H4 (cell line): ENCODE data around the gene NPB. TPM values are rescaled to one million over a fixed set of nuclear protein-coding genes. Genes with fewer than 3 reads are reported as not detected.
A peak's percentile ranks its signal among the peaks of the same experiment; 100 is the strongest.

ENCODE experiments used
- DNase-seq: peaks from one replicate; pipeline ENCODE4 v3.0.0-alpha.2; 2015; ENCODE audit warnings: low spot score
- total RNA-seq: library from RNA; depleted of rRNA; stranded (reverse); fragments of >200 nt; shearing (Covaris generic); gene quantifications from 2 replicates; pipeline ENCODE4 v1.2.3, GENCODE V29; 2014

Gene NPB
- total RNA-seq, 1 experiment from 2014 or later: 0.04 TPM

DNA sequence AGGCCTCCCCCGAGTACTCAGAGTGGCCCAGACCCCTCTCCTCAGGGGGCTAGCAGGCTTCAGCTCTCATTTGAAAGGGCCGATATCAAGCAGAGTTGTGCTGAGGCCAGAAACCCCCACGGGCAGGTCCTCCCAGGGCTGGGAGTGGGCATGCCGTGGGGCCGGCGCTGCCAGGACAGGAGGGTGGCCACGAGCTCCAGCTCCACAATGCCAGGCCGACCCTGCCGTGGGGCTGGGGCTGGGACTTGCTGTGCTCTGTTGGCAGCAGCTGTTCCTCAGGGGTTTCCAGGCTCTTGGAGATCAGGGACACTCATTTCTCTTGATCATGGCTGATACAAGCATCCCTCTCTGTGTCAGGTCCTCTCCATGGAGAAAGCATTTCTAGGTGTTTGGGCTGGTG is 3.2 kb upstream of the NPB start:
- no peak for DNase-seq

DNA sequence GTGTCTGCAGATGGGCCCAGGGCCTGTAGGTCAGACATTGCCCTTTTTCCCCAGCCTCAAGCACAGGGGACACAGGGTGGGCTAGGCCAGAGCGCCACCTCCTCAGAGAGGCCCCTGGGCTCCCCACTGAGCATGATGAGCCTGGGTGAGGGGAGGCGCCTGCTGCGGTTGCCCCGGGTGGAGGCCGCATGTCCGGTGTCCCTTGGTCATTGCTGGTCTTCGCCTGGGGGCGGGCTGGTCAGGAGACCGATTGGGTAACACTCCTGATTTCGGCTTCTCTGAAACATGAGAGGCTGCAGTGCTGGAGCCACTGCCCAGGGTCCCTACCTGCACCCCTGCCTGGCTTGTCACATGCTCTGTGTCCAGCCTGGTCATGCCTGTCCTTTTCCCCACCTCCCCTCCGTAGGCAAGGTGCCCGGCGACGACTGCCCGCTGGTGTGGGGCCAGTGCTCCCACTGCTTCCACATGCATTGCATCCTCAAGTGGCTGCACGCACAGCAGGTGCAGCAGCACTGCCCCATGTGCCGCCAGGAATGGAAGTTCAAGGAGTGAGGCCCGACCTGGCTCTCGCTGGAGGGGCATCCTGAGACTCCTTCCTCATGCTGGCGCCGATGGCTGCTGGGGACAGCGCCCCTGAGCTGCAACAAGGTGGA is 2.4 kb upstream of the NPB start:
- DNase-seq: no peak

DNA sequence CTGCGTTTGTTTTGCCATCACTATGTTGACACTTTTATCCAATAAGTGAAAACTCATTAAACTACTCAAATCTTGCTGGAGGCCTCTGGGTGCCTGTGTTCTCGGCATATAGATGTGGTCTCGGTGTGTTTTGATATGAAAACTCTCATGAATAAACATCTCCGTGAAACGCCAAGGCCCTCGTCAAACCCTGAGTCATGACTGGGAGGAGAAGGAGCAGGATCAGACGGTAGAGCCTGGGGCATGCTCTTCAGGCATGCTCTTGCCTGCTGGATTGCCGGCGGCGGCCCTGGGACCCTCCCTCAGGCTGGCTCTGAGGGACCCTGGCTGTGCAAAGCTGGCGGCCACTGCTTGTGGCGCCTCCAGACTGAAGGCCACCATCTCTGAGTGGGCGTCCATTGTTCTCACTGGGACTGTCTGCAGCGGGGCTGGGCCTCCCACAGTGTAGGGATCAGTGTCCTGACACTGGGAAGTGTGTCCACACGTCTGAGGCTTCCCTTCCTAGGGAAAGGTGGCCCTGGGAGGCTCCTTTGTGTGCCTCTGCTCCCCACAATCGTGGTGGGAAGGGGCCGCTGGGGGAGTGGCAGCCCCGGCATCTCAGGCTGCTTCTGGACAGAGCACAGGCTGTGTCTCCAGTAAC is 1.7 kb upstream of the NPB start:
- no peak for DNase-seq

DNA sequence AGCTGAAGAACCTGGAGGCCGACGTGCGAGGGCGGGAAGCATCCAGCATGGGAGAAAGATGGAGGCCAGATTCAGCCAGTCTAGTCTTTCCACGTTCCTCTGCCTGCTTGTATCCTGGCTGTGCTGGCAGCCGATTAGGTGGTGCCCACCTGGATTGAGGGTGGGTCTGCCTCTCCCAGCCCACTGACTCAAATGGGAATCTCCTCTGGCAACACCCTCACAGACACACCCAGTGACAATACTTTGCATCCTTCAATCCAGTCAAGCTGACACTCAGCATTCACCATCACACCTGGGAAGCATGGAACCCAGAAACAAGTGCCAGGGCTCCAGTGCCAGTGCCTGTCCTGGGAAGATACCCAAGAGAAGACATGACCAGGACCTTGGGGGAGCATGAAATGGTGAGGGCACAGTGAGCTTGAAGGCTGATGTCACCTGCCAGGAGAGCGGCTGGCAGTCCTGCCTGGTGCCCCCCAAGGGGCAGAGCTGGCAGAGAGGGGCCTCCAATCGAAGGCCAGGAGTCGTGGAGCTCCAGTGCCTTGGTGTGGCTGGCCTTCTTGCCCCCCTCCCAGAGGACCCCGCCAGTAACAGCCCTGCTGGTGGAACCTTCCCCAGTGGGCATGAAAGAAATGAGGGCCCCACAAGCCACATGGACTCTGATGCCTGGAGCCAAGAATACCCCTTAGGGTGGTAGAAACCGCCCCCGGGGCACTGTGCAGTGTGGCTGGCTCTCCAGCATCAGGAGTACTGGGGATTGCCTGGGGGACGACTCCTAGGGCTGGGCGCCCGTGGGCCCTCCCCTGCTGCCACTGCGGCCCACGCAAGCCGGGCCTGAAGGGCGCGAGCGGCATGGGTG is 643 bp upstream of the NPB start:
- no peak for DNase-seq

DNA sequence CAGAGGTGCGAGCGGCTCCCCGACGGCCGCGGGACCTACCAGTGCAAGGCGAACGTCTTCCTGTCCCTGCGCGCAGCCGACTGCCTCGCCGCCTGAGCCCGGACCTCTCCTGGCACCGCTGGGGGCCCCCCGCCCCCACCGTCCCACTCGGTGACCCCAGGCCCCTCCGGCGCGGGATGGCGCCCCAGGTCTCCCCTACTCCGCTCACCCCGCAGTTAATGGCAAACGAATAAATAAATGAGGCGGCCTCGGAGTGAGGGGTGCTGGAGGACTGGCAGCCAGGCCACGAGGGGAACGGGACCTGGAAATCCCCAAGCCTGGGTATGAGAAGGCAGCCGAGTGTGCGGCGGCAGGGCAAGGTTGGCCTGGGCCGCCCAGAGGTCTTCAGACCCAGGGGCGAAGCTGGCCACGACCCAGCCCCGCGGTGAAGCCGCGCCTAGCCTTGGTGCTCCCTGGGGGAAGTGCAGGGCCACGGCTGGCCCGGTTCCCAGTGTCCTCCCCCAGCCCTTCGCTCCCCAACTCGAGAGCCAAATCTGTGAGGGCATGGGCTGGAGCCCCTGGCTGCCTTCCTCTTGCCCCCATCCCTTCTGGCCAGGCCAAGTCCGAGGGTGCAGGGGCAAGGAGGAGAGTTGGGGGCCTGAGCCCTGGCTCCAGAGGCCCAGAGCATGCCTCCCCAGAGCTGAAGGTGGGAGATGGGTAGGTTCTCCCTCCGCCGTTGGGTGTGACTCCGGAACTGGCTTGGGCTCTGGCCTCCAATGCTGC is 796 bp downstream of the NPB start:
- no peak for DNase-seq

DNA sequence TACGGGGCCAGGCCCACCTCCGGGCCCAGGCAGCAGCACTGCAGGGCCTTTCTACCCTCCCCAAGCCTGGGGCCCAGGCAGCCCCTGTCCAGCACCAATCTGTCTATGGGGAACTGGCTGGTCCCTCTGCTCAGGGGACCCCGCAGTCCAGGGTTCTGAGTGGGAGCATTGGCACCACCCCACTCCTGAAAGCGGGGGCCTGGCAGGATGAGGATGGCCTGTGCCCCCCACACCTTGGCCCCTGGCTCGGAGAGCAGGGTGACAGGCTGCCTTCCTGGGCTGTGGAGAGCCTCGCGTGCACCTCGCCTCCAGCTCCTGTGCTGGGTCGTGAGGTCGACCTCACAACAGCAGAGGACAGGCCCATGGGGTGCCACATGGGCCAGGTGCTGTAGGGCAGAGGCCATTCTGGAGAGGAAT is 1.4 kb downstream of the NPB start:
- no peak for DNase-seq

DNA sequence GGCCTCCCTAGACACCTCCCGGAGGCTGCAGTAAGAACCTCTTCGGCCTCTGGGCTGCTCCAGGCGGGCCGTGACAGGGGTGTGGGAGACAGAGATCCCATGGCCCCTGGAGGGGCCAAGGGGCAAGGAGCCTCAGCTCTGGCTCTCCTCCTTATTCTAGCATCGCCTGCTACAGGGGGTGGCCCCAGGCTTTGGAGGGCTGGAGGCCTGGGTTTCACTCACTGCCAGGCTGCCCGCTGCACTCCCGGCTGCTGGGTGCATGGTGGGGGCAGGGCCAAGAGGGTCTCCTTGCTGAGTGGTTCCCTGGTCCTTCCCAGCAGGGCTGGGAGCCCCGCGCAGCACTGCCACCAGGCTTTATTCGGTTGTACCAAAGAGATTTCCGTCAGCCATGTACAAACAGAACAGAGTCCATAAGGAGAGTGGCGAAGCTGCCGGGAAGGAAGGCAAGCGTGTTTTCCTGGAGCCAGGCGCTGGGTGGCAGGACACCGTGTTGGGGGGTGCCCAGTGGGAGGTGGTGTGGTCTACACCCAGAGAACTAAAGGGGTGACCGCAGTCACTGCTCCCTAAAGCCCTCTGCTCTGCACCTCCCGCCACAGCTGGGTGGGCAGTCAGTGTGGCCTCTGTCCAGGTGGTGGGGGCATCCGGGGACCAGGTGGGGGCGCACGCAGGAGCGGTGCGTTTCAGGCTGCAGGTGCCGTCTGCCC is 2.0 kb downstream of the NPB start:
- no peak for DNase-seq

DNA sequence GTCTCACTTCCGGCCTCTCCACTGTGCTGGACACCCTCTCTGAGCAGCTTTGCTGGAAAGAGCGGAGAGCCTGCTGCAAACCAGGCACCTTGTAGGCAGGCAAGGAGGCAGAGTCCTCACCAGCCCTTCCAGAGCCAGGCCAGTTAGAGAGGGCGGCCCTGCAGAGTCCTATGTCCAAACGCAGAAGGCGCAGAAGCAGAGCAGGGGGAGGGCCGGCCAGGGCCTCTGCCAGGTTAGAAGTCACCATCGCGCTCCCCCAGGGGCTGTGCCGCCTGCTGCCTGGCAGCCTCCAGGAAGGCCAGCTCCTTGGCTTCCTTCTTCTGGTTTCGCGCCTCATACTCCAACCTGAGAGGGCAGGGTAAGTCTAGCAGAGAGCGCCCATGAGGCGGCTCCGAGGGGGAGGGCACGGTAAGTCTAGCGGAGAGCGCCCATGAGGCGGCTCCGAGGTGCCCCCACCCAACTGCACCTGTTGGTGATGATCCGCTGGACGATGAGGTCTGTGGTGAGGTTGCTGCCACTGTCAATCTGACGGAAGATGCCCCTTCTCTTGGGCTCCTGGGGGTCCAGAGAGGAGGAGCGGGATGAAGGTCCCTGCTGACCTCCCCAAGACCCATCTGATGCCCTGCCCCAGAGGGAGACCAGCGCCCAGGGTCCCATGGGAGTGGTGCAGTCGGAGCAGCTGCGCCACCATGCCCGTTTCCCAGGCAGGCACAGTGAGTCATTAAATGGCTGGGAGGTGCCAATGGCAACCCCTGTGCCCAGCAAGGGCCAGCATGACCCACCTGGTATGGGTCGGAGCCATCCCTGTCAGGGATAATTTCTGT is 2.8 kb downstream of the NPB start:
- DNase-seq: no peak

DNA sequence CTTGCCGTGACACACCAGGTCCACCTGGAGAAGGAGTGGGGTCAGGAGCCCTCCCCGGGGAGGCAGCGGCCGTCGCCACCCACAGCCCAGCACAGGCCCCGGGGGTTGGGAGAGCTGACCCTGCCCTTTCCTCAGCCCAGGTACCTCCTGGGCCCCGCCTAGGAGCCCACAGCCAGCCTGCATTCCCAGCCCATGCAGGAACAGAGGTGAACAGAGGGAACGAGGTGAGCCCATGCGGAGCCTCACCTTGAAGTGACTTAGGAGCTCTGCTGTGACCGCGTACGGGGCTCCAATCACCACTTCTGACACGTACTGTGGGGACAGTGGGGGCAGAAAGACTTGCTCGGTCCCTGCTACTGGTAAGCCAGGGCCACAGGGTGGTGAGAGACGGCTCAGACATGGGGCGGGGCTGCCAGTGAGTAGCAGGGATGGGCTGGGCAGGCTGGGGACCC is 3.4 kb downstream of the NPB start:
- DNase-seq: no peak

DNA sequence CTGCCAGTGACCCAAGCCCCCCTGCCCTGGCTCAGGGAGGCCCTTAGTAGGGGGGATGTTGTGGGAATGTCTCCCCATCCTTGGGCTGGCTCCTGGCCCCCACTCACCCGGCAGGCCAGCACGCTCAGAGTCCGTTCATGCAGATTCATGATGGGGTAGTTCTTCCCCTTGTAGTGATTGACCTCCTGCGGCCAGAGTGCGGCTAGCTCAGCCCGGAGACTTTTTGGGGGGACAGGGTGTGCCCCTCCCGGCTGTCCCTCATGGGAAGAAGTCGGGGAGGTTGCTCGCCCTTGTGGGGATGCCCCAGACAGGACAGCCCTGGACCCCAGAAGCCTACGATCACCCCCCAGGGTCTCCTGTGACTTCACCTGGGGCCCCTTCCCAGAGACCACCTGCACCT is 4.0 kb downstream of the NPB start:
- no peak for DNase-seq

DNA sequence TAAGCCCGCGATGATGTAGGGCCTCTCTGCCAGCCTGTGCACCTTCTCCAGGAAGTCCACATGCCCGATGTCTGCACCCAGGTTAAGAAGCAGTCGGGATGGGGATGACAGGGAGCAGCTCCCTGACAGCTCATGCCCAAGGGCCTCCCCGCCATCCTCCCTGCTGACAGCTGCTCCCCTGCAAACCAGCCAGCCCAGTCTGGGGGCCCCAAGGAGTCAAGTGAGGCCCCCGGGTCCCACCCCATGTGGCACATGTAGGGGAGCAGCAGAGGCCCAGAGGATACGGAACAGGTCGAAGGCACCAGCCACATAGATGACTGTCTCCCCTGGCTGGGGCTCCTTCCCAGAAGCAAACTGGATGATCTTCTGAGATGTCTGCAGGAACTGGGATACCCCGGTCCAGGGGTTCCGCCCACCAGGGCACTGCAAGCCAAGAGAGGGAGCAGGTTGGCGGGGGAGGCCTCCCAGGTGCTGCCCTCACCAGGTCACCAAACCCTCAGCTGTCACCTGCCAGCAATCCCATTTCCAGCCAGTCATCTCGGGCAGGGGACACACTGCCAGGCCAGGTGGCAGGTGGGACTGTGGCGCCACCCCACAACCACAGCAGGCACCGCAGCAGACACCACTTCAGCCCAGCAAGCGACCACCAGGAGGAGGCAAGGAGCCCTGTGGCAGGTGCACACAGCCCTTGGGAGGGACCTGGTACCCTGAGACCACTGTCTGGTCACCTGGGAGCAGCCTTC is 4.6 kb downstream of the NPB start:
- no peak for DNase-seq

DNA sequence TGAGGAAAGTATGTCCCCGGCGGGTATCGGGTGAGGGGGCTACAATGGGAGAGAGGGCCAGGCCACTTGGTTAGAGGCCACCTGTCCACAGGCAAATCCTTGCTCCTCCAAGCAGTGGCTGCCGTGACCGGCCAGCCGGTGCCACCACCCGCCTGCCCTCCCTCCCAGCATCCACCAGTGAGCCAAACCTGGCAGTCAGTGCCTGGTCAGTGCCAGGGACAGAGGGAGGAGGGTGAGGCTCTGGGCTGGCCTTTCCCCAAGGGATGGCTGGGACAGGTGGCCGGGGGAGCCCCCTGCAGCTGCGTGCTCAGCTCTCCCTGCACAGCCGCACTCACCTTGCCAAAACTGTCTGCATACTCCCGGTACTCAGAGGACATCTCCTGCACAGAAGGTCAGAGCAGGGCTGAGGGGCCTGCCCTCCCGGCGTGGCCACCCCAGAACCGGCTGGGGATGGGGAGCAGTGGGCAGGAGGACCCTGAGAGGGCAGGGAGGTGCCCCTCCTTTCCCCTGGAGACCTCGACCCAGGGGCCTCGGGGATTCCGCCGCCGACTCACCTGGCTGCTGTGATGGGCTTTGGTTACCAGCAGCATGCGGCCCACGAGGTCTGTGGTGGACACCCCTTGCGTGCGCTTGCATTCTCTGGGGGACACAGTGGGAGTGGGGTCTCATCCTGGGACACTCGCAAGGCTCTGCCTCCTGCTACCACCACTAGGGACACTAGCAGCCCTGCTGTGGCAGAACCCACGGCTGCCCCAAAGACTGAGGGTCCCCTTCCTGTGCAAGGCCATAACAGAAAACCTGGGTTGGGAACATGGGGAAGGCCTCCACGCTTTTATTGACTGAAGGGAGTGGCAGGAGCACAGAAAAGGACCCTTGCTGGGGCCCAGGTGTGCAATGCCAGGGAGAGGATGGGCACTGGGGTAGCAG is 5.4 kb downstream of the NPB start:
- no peak for DNase-seq

DNA sequence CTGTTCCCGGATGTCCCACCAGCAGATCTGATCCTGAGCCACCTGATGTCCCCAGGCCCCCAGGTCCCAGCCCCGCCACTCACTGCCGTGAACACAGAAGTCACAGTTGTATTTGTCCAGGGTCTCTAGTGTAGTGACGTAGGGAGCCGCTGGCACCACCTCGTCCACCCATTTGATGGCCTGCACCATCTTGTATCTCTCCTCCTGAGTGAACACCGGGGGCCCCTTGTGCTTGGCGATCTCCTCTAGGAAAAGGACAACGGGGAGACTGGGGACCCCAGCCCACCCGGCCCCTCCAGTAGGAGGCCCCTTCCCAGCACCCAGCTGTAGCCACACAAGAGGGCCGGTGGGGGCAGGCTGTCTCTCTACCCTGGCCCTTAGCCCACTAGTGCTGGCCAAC is 6.8 kb downstream of the NPB start:
- no peak for DNase-seq

DNA sequence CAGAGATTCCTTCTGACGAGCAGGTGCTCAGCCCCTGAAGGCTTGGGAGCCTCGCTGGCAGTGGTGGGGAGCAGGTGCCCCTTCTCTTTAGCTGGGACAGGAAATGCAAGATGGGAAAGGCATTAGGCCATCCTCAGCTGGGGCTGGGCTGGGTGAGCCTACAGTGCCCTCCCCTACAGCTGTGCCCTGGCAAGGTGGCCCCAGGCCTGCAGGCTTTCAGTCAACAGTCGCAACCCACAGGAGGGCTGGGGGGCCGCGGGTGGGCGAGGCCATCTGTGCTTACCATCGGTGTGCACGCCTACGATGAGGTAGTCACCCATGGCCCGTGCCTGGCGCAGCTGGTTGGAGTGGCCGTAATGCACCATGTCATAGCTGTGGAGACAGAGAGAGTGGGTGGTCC is 7.2 kb downstream of the NPB start:
- no peak for DNase-seq

DNA sequence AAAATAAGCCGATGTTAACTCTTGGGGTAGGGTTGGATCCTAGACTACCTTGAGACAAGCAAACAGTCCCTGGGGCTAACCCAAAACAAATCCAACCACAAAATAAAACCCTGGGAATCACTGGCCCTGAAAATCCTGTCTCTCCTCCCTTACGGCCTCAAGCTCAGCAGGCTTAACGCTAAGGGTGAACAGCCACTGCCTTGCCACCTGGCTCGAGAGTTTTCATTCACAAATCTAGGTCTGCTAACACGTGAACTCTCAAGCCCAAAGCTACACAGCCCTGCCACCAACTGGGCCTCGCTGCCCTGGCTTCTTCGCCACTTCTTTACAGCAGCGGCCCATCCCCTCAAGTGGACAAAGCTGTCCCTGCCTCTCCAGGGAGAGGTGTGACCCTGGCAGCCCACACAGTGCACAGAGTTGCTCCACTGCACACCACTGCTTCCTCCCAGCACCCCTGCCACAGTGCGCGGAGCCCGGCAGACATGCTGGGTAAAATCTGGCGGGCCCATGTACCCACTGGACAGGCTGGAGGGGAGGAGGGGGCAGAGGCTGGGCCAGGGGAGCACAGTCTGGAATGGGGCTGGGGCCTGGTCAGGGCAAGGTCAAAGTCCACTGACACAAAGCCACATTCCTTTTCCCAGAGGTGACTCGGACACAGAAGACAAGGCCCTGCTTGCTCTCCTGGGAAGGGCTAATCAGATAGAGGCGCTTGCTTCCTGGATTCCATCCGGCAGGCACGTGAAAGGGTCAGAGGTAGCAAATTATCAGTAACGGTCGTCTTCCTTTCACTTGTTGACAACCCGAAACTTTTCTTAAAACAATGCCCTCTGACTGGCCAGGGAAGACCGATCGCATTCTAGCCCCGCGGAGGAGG is 8.2 kb downstream of the NPB start:
- no peak for DNase-seq

DNA sequence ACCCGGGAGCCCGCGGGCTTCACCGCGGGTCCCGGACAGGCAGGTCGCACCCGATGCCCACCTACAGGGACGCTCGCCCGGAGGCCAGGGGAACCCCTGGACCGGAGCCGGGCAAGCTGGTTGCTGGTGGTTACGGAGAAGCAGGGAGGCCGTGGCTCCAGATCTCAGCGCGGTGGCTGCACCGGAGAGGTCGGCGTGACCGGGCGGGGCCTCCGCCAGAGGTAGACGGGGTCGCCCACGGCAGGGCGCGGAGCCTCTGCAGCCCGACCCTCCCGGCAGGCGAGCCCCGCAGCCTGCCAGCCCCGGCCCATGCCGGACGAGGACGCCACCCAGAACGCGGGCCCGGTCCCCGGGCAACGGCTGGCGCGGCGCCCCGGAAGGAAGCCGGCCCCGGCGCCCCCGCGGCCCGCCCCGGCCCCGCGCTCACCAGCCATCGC is 8.8 kb downstream of the NPB start:
- no peak for DNase-seq

DNA sequence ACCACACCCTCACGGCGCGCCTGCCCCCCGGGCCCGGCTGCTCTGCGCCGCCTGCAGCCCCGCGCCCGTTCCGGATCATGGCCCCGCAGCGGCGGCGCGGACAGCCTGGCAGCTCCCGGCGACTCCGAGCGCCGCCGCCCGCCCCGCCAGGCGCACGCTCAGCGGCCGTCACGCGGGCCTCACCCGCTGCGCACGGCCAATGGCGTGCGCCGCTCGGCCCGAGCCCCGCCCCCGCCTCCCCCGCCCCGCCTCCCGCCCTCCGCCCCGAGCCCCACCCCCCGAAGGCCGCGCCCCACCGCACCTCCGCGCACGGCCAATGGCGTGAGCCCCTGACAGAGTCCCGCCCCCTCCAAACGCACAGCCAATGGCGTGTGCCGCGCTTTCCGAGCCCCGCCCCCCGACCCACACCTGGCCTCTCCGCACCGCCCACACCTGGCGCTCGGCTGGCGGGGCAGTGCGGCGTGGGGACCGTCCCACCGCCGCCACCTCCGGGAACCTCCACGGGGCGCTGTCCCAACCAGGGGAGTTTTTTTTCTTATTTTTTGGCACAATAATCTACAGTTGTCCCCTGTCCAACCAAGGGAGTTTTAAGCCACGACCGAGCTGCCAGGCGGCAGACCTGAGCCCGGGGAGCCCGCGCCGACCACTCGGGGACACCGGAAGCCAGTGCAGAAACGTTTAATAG is 9.4 kb downstream of the NPB start, which contains the start of gene PCYT2:
Gene PCYT2 (minus strand): TSS at position 123 of the 685 bp plus-strand sequence. CDS start 44 bp downstream, at position 79.
- DNase-seq: peak; percentile 77
